Uterus (tissue), 4 donors: Measurements from ENCODE around the gene NTSR1. TPM values are rescaled to one million over a fixed set of nuclear protein-coding genes. Genes with fewer than 3 reads are reported as not detected.

Experiments
- DNase-seq, 2 donors: peaks; one replicate each; pipeline ENCODE4 v3.0.0-alpha.2; 2019 to 2020
- H3K27ac ChIP-seq, 2 donors: fragments of 200-600 bp; sonication (generic); 1 replicate in 1 of 2; 2 replicates in 1 of 2; pipeline ENCODE4 v1.5.1; 2016 to 2018
- H3K27me3 ChIP-seq, 2 donors: fragments of 200-600 bp; sonication (generic); one replicate each; pipeline ENCODE4 v1.5.1; 2018 to 2019; ENCODE audit warnings: control low read depth in 1 of 2
- H3K36me3 ChIP-seq, 2 donors: fragments of 200-600 bp; sonication (generic); one replicate each; pipeline ENCODE4 v1.5.1; 2019; ENCODE audit warnings: control low read depth in 1 of 2
- H3K4me1 ChIP-seq, 2 donors: fragments of 200-600 bp; sonication (generic); one replicate each; pipeline ENCODE4 v1.5.1; 2018 to 2019; ENCODE audit warnings: control low read depth in 1 of 2
- H3K4me3 ChIP-seq, 2 donors: fragments of 200-600 bp; sonication (generic); 1 replicate in 1 of 2; 2 replicates in 1 of 2; pipeline ENCODE4 v1.5.1; 2018 to 2019; ENCODE audit warnings: mild to moderate bottlenecking in 1 of 2
- H3K9me3 ChIP-seq, 2 donors: fragments of 200-600 bp; sonication (generic); one replicate each; pipeline ENCODE4 v1.5.1; 2019; ENCODE audit warnings: control low read depth in 1 of 2
- POLR2A ChIP-seq, 2 donors: fragments of 450-650 bp; IDR thresholded peaks; one replicate each; pipeline ENCODE4 v1.6.1; 2016; ENCODE audit warnings: antibody characterized with exemption in 2 of 2, mild to moderate bottlenecking in 1 of 2, moderate library complexity in 1 of 2
- intact Hi-C: fragments of 100-400 bp; cut with DNase I; formaldehyde crosslinking; loops from one replicate; pipeline ENCODE4 v1.15.1; 2023; ENCODE audit warnings: low total_unique reads
- total RNA-seq, 4 donors: library from RNA; depleted of rRNA in 3 of 4; stranded (reverse); fragments of >200 nt in 3 of 4; gene quantifications; one replicate each; pipeline versions ENCODE4 v1.1.0 to v1.2.4, GENCODE V29; 2014 to 2023
- TF ChIP-seq, protein P1 (sequence below), 4 experiments: fragments of 200-600 bp in 2 of 4; fragments of 450-650 bp in 2 of 4; sonication (generic) in 2 of 4; IDR thresholded peaks; one replicate each; pipeline ENCODE4 v1.5.1; 2016 to 2019; ENCODE audit warnings: antibody characterized with exemption in 4 of 4, mild to moderate bottlenecking in 2 of 4, moderate library complexity in 1 of 4
- donor health status: DM: yes; HTN: yes; CAD: no.

The NTSR1 gene
- total RNA-seq, 4 donors from 2014 or later = not detected

DNA sequence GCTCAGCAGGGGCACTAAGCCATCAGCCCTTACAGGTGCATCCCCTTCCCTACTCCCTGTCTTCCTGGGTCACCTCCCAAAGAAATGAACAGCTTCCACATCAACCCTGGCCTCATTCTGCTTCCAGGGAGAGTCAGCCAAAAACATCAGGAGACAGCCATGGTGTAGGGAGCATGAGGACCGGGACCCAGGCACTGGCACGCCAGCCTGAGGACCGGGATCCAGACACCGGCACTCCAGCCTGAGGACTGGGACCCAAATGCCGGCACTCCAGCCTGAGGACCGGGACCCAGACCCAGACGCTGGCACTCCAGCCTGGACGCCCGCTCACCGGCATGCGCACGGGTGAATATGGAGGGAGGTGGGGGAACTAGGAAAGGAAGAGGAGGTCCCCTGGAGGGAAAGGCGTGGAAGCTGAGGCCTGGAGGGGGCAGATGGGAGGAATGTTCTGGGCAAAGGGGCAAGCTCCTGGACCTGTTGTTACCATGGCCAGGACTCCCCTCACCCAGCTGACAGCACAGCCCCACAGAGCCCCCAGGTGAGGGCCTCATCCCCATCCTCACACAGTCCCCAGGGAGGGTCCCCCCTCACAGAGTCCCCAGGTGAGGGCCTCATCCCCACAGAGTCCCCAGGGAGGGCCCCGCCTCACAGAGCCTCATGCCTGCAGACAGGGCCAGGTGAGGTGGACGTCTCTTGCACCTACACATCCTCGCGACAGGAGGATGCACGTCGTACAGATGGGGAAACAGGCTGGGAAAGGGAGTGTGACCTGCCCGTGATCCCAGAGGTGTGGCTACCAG is 61.7 kb downstream of the NTSR1 start:
- H3K27me3 ChIP-seq = peaks cover 0 to 4% of the 10 kb centered on the region in 2 donors
- H3K27ac ChIP-seq = no peak overlapping the region
- DNase-seq = no peak
- H3K4me3 ChIP-seq = no peak overlapping the region
- no peaks in the 10 kb centered on the region for H3K4me1 ChIP-seq
- no peaks in the 10 kb centered on the region for H3K9me3 ChIP-seq
- H3K36me3 ChIP-seq = no peaks in the 10 kb centered on the region
- no peak for TF ChIP-seq POLR2A (IDR thresholded peaks at IDR 0.05)
- TF ChIP-seq, protein P1, sequence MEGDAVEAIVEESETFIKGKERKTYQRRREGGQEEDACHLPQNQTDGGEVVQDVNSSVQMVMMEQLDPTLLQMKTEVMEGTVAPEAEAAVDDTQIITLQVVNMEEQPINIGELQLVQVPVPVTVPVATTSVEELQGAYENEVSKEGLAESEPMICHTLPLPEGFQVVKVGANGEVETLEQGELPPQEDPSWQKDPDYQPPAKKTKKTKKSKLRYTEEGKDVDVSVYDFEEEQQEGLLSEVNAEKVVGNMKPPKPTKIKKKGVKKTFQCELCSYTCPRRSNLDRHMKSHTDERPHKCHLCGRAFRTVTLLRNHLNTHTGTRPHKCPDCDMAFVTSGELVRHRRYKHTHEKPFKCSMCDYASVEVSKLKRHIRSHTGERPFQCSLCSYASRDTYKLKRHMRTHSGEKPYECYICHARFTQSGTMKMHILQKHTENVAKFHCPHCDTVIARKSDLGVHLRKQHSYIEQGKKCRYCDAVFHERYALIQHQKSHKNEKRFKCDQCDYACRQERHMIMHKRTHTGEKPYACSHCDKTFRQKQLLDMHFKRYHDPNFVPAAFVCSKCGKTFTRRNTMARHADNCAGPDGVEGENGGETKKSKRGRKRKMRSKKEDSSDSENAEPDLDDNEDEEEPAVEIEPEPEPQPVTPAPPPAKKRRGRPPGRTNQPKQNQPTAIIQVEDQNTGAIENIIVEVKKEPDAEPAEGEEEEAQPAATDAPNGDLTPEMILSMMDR (IDR thresholded peaks at IDR 0.05) = no peak
- intact Hi-C loops = loop anchor here (10.0 kb wide), 1 partner anchor 86 kb away; no protein-coding TSS in a partner anchor

DNA sequence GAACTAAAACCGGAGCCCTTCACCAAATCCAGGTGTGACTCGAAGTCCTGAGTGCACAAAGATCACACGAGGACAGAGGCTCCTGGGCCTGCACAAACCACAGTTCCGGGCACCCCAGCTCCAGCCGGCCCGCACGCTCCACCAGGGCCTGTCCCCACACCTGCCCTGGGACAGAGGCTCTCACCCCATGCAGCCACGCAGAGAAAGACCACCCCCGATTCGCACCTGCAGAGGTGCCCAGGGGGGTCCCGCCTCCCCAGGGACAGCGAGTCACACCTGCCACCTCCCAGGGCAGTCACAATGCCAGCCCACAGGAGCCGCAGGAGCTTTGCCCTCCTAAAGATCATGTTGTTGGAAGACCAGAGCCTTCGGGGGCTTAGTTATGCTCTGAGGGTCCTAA is 62.3 kb downstream of the NTSR1 start:
- no peak overlapping the region for H3K27ac ChIP-seq
- H3K4me3 ChIP-seq = no peak overlapping the region
- H3K36me3 ChIP-seq = no peaks in the 10 kb centered on the region
- TF ChIP-seq POLR2A (IDR thresholded peaks at IDR 0.05) = no peak
- TF ChIP-seq, protein P1 (IDR thresholded peaks at IDR 0.05) = no peak
- H3K27me3 ChIP-seq = peaks cover 0 to 4% of the 10 kb centered on the region in 2 donors
- H3K4me1 ChIP-seq = no peaks in the 10 kb centered on the region
- intact Hi-C loops = loop anchor here (10.0 kb wide), 1 partner anchor 86 kb away; no protein-coding TSS in a partner anchor
- no peak for DNase-seq
- no peaks in the 10 kb centered on the region for H3K9me3 ChIP-seq

- Histone ChIP-seq H3K4me1 (no peaks in the 10 kb centered on the region), H3K27ac (no peak overlapping the region), H3K36me3 (no peaks in the 10 kb centered on the region), H3K27me3 (no peaks in the 10 kb centered on the region), H3K4me3 (no peak overlapping the region), H3K9me3 (no peaks in the 10 kb centered on the region)
- intact Hi-C loops = loop anchor here (10.0 kb wide), 1 partner anchor 87 kb away; no protein-coding TSS in a partner anchor
- DNase-seq = no peak
- TF ChIP-seq, protein P1 (IDR thresholded peaks at IDR 0.05) = no peak
- TF ChIP-seq POLR2A (IDR thresholded peaks at IDR 0.05) = no peak
Observed at GRCh38 chr20:62771396-62772102, 62.9 kb downstream of the NTSR1 start.

DNA sequence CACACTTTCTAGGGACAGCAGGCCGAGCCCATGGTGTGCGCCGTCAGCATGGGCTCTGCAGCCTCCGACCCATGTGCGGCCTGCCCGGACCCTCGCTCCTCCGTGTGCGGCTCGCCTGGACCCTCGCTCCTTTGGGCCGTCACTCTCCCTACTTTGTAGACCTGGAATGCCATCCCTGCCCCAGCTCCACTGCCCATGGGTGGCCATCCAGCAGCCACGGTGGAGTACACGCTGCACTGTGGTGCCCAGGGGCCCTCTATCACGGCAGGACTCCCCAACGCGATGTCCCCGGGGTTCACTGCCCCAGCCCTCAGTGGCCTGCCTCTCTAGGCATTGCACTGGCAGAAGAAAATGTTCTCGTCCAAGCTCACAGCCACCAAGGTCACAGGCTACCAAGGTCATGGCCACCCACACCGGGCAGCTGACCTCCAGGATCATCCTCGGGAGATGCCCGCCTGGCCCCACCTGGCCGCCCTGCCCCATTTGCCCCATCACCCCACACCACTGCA is 63.5 kb downstream of the NTSR1 start:
- H3K4me1 ChIP-seq = no peaks in the 10 kb centered on the region
- H3K27me3 ChIP-seq = no peaks in the 10 kb centered on the region
- intact Hi-C loops = loop anchor here (10.0 kb wide), 1 partner anchor 87 kb away; no protein-coding TSS in a partner anchor
- no peak for DNase-seq
- TF ChIP-seq, protein P1 (IDR thresholded peaks at IDR 0.05) = no peak
- TF ChIP-seq POLR2A (IDR thresholded peaks at IDR 0.05) = no peak
- no peaks in the 10 kb centered on the region for H3K9me3 ChIP-seq
- H3K36me3 ChIP-seq = no peaks in the 10 kb centered on the region
- no peak overlapping the region for H3K4me3 ChIP-seq
- H3K27ac ChIP-seq = no peak overlapping the region

GRCh38 chr20:62772619-62772989 is 64.0 kb downstream of the NTSR1 start:
- Histone ChIP-seq H3K9me3 (no peaks in the 10 kb centered on the region), H3K4me3 (no peak overlapping the region), H3K4me1 (no peaks in the 10 kb centered on the region), H3K27me3 (no peaks in the 10 kb centered on the region), H3K36me3 (no peaks in the 10 kb centered on the region), H3K27ac (no peak overlapping the region)
- intact Hi-C loops = loop anchor here (10.0 kb wide), 1 partner anchor 88 kb away; no protein-coding TSS in a partner anchor
- DNase-seq = no peak
- TF ChIP-seq, protein P1 (IDR thresholded peaks at IDR 0.05) = no peak
- no peak for TF ChIP-seq POLR2A (IDR thresholded peaks at IDR 0.05)
